NK-92 treated with Interleukin-12 subunit alpha and Interleukin-12 subunit beta, amount 100 ng/mL, for 24 hours (cell line): ENCODE data around the gene LANCL1.
"Not testable (repeated sequence)": the region's sequence is repeated elsewhere in the genome, so short reads cannot be mapped to it uniquely, and the experiment has no call there.

Experiments
- DNase-seq: peaks from one replicate; lab custom pipeline; 2025; lab: John Stamatoyannopoulos, UW

Gene LANCL1

DNA sequence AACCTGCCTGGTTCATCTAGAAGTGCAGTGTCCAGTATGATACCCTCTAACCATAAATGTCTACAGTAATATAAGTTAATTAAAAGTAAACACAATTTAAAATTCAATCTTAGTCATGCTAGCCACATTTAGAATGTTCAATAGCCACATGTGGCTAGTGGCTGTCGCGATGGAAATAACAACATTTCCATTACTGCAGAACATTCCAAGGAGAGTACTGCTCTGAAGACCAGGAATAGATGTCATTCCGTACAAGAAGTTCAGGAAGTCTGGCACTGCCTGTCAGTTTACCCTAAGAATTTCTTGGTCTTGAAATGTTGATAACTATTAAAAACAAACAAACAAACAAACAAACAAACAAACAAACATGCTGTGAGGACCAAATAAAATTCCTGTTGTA, 17.2 kb downstream of the LANCL1 start:
- no peak for DNase-seq

DNA sequence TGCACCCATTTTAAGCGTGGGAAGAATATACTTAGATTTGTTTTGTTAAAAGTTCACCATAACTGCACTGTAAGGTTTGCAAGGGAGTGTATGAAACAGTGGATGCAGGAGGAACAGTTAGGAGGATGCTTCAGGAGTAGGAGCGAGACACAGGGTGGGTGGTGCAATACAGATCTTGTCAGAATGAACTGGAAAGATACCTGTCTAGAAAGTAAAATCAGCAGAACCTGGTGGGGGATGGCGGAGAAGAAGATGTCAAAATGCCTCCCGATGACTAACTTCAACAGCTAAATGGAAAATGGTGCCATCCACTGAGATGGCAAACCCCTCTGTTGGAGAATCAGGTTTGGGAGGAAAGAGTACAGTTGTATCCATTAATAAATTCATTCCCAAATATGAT, 18.2 kb downstream of the LANCL1 start:
- DNase-seq = no peak

DNA sequence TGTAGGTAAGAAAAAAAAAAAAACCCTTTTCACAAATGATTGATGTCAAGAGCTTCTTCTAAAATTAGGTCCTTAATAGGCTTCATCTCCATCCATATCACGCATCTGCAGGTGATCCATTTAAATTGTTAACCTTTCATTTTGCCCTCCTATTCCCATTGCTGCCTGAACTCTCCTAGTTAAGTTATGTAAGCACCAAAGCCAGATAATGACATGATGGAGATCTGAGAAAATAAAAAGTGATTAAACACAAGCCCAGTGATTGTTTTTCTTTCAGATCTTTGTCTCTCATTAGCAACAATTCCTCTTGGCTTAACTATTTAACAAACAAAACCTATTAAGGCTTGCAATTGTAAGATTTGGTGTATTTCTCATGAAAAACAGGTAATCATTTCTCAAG, 20.0 kb downstream of the LANCL1 start:
- DNase-seq = no peak

DNA sequence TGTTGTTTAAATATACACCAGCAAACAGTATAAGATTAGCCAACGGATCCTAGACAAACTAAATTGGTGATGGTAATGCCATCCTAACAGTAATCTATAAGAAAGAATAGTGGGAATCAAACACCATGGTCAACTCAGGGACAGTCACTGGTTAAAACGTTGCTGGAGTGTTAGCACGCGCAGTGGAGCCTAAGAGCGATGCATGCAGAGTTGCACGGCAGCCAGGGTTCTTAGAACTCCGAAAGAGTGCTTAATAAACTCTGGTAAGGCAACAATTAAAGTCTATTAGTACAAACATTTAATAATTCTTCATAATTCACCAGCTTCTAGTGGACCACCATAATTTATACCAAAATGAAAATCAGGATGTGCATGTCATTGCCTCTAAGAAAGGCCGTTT, 22.2 kb downstream of the LANCL1 start:
- no peak for DNase-seq

DNA sequence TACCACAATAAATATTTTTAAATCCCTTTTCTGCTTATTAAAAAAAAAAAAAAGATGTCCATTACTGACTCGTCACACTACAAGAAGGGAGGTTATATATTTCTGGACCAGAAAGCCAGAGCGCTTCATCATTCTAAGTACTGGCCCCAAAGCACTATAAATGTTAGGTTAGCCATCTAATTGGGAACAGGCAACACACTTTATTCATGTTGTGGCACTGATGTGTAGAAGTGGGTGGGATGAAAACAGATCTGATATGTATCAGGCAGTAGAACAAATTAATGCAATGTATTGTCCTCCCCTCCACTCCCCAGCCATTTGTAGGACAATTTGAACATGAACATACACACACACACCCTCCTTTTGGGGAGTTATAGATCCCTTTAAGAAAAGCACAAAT, 24.4 kb downstream of the LANCL1 start:
- DNase-seq = no peak

DNA sequence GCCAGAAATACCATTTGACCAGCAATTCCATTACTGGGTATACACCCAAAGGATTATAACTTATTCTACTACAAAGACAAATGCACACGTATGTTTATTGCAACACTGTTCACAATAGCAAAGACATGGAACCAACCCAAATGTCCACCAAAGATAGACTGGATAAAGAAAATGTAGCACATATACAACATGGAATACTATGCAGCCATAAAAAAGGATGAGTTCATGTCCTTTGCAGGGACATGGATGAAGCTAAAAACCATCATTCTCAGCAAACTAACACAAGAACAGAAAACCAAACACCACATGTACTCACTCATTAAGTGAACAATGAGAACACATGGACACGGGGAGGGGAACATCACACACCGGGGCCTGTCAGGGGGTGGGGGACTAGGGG, 25.6 kb downstream of the LANCL1 start:
- not testable (repeated sequence) for DNase-seq

DNA sequence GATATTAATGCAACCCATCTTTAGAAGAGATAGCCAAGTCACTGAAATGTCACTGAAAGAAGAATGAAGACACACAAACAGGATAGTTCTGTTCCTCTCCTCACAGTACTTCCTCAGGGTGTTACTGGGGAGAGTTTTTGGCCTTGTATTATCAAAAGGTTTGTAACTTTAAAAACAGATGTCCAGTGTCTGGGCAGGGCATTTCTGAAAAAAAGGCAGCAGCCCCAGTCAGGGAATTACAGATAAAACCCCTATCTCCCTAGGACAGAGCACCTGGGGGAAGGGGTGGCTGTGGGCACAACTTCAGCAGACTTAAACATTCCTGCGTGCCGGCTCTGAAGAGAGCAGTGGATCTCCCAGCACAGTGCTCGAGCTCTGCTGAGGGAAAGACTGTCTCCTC, 30.8 kb downstream of the LANCL1 start:
- no peak for DNase-seq

DNA sequence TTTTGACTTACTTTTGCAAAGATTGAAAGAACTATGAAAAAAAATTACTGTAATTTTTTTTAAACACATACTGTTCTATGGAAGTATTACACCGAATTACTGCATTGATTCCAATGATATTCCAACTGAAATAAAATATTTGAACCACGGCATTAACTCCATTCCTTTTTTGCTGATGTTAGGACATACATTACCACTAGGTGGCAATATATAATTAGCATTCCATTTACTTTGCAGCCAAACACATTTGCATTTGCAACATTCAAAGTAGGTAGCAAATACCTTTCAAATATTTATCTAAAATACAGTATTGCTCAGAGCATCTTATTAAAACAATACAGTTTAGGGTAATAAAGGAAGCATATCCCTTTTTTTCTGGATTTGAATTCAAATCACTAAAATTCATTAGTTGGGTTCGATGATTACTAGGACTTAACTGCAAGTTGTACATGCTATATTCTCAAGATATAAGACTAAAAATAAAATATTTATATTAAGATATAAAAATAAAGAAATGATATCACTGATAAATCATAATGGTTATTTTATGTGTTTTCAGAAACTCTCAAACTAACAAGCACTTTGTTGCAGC, 31.3 kb downstream of the LANCL1 start:
- DNase-seq = no peak

DNA sequence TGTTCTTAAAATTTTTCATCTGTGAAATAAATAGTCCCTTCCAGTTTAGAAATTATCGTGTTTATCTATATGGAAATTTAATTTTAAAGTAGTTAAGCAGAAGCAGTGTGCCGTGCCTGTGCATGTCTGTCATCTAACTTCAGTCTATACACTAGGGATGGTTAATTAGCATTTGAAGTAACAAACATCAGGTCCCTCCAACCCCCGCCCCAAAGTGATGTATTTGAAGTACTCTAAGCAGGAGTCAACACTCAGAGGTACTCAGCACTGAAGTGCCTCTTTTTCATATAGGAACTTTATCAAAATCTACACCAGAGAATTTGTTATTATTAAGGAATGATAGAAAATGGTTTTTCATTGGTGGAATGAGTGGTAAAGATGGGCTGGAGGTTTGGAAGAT, 33.0 kb downstream of the LANCL1 start:
- DNase-seq = no peak

DNA sequence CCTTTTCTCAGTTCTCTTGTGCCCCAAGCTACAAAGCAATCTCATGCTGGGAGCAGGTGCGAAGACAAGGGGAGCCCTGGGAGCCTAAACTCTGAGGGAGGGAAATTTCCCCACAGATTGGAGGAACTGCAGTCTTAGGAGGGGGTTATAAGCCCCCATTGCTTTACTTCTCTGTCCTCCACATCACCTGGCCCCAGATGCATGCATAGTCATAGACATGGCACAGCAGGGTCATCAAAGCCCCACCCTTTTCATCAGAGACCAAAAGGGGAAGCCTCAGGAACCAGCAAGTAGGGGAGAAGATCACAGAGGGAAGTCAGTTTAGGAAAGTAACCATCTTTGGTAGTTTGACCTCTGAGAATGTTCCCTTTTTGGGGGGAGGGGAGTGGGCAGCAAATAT, 33.7 kb downstream of the LANCL1 start:
- DNase-seq = no peak

DNA sequence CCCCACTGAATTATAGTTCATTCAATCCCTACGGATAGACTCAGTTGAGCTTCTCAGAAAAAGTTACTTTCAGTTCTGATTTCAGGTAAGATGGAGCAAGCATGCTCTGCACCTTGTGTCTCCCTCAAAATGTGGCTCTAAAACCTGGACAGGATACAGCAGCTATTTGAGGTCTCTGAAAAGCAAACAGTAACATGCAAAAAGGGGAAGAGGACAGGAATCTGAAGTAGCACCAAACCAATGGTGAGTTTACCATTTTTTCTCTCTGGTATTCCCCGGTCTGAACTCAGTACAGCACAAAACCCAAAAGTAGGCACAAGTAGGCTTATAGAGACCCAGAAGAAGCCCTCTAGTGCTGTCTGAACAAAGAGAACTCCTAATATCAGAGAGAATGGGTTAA, 34.1 kb downstream of the LANCL1 start:
- DNase-seq = no peak

DNA sequence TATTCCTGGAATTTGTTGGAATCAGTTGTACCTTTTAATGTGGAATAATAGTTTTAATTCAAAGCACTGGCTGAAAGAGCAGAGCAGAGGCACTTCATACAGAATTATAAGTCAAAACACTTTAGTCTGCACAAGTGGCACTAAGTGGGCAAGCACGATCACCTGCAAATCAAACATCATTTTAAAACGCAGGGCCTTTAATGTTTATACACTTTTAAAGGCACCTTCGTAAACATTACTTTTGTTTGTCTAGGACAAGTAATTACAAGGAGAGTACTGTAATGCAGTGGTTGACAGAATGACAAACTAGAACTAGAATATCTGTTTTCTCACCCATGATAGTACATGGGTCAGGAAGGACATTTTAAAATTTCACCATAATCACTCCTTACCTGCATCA, 36.4 kb downstream of the LANCL1 start:
- DNase-seq = no peak

DNA sequence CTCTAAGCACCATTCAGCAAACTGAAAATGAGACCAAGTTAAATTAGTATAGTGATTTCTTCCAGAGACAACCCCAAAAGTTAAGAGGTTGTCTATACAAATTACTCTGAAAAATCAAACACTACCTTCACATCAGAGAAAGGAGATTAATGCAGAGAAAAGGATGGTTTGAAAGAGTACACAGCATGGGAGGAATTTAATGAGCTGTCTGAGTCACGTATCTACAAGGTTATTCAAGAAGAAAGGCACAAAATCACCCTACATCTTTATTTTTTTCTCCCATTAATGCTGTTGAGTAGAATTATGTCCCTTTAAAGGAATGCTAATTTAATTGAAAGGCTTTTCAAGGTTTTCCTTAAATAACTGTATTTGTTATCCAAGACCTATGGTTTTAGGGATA, 41.1 kb downstream of the LANCL1 start:
- no peak for DNase-seq

DNA sequence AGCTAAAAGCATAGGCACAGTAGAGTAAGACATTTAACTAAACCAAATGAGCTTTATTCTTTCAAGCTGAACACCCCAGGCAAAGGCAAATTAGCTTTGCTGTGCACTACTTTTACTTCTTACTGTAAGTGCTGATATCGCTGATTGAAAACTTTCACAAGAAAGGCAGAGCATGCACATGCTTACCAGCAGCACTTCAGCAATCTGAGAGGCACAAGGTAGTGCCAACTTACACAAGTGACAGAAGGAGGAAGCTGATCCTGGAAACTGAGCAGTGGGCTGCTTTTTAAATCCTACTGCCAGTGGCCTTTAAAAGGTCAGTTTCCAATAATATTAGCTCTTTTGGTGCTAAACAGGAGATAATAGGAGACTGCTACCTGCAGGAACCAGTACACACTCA, 43.9 kb downstream of the LANCL1 start:
- no peak for DNase-seq

DNA sequence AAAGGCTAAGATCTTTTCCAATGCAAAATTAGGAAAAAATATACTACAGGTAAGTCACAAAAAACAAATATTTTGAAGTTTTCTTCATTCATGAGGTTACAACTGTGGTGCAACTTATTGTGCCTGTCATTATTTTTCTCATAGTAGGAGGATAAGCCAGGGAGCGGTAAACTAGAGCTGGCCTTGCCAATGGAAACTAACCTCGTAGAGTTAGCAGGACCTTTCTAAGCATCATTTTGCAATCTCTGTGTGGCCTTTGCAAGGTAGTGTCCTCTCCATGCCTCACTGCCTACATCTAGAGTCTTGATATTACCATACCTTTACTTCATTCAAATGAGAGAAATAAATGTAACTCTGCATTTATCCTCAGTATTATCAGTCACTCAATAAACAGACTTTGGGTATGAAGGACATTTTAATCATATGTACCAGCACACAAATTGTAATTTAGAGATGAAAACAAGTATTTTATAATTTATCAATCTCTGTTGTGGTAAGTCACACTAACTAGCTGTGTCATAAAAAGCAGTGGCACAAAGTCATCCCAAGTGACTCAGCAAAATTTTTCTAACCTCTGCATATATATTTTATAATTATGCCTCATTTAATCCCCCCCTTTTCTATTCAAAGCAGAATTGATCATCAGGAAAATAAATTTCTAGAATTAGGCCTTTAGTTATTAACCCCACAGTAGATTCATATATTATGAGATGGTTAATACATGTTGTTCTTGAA, 47.0 kb downstream of the LANCL1 start:
- no peak for DNase-seq

DNA sequence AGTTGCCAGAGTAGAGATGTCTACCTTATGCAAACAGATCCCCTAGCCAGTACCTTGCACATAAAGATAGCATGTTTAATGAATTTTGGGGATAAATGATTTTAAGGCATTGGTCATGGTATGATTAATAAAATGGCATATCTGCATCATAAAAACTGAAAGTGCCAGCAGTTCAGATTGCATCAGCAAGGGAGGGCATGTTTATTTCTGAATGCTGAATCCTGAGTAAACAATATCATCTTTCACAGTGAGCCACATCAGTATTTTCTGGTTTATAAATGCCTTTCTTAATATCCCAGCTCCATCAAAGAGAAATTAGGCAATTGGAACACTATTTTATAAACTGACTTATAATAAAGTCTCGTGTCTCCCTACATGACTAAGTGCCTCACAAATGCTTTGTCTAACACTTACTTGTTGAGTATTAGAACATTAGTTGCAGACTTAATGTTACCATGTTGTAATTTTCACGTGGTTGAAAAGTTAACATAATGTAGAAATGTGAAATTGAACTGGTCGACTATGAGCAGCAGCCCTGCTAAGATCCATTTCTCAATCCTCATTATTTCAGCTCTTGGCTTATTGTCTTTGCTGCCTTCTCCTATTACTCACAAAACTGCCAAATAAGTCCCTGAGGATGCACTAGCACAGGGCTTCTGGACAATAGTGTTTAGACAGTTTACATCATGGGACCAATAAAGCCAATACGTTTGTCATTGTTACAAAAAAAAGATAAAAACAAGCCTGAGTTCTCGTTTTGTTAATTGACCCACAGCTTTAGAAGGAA, 48.0 kb downstream of the LANCL1 start:
- no peak for DNase-seq

DNA sequence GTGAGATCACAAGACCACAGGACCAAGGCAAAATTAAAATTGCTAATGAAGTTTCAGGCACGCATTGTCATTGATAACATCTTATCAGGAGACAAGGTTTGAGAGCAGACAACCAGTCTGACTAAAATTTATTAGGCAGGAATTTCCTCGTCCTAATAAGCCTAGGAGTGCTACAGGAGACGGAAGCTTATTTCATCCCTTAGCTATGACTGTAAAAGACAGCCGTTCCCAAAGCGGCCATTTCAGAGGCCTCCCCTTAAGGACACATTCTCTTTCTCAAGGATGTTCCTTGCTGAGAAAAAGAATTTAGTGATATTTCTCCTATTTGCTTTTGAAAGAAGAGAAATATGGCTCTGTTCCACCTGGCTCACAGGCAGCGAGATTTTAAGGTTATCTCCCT, 49.2 kb downstream of the LANCL1 start:
- DNase-seq = not testable (repeated sequence)

DNA sequence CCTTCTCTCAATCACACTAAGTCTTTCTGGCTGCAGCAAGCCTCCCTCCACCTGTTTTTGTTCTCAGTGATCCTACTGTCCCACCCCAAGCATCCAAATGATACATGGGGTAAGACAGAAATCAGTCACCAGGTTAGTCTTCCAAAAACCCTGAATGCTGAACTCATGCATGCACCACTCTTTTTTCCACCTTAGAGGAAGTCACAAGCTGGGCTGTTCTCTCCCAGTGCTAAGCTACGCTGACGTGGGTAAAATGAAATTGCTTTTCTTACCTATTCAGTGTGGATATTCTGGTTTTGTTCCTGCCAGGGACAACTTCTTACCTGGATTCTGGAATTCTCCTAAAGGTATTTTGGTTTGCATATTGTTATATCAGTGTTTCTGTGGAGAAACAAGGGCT, 54.2 kb downstream of the LANCL1 start:
- no peak for DNase-seq

DNA sequence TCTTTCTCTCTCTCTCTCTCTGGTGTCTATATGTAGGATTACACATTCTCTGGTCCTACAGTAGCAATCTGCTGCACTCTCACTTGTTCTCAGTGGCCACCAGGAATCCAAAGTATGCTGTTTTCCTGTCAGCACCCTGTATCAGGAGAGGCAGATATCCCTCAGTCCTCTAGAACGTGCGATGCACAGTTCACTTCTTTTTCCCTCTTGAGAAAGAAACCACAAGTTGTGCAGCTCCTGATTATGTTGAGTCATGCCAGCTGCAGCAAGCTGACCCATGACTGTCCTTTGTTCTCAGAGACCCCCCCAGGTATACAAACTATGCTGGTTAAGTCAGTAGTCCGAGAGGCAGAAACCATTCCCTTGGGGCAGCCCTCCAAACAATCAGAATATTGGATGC, 54.6 kb downstream of the LANCL1 start:
- DNase-seq = no peak

DNA sequence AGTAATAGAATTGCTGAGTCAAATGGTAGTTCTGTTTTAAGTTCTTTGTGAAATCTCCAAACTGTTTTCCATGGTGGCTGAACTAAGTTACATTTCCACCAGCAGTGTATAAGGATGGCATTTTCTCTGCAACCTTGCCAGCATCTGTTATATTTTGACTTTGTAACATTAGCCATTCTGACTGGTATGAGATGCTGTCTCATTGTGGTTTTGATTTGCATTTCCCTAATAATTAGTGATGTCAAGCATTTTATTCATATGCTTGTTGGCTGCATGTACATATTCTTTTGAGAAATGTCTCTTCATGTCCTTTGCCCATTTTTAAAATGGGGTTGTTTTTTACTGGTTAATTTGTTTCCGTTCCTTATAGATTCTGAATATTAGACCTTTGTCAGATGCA, 63.9 kb downstream of the LANCL1 start:
- DNase-seq = no peak

DNA sequence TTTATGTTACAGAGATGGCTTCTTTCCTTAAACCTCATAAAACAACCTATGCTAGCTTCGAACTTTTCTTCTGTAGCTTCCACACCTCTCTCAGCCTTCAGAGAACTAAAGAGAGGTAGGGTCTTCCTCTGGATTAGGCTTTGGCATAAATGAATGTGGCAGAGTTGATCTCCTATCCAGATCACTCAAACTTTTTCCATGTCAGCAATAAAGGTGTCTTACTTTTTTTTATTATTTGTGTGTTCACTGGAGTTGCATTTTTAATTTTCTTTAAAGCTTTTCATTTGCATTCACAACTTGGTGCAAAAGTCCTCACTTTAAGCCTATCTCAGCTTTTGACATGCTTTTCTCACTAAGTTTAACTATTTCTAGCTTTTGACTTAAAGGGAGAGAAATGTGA, 66.0 kb downstream of the LANCL1 start:
- no peak for DNase-seq

DNA sequence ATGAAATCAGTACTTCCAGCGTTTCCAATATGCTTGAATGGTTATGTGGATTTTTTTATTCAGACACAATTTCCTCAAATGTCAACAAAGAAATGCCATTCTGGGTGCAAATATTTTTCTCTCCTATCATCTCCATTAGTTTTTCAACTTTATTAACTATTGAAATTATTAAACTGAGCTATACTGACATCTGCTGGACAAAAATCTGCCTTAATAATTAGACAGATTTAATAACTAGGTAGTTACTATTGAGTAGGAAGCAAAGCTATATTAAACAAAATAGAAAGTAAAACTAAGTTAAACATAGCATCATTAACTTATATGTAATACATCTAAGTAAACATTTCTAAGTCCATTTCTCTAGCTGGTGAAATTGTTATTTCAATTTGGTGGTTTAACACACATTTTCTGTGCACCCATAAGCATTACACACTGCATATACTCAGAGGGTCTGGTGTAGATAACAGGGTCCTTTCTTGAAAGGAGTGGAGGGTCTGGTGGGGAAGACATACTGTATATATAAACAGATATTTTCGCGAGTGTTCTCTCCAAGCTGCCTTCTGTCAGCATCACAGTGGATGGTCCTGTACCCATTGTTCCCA, 77.0 kb downstream of the LANCL1 start:
- no peak for DNase-seq

DNA sequence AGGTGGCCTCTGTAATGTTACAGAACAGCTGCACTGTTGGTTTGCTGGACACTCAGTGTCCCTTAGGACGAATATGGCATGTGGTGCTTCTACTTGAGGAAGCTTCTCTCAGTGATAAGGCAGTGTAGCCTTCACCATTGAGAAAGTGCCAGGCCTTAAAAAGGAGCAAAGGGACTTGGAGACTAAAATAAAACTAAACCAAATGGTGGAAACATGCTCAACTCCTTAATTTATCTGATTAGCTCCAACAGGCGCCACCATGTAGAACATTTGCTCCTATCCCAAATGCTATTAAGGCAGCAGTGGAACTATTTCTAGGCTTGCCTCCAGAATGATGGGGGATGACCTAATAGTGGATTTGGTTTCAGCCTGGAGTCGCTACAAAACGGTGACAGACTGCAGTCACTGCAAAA, 84.1 kb downstream of the LANCL1 start:
- DNase-seq = no peak
